Subcutaneous abdominal adipose tissue (tissue), 5 donors: Measurements from ENCODE around the gene RHBDD1.

Experiments
- H3K27ac ChIP-seq: one replicate; pipeline ENCODE4 v1.7.0; 2013; ENCODE audit warnings: low read depth, mild to moderate bottlenecking, inconsistent platforms, low read length, moderate library complexity
- H3K27me3 ChIP-seq, 5 donors: one replicate each; pipeline ENCODE4 v1.7.0; 2013; ENCODE audit warnings: low read length in 5 of 5, inconsistent platforms in 1 of 5; ENCODE audit not compliant: control insufficient read depth in 5 of 5, insufficient read depth in 4 of 5
- H3K36me3 ChIP-seq, 5 donors: one replicate each; pipeline ENCODE4 v1.7.0; 2013; ENCODE audit warnings: low read length in 5 of 5; ENCODE audit not compliant: control insufficient read depth in 5 of 5, insufficient read depth in 5 of 5
- H3K4me1 ChIP-seq, 5 donors: one replicate each; pipeline ENCODE4 v1.7.0; 2013; ENCODE audit warnings: low read length in 5 of 5, mild to moderate bottlenecking in 3 of 5, moderate library complexity in 1 of 5; ENCODE audit not compliant: control insufficient read depth in 5 of 5, insufficient read depth in 5 of 5
- H3K4me3 ChIP-seq, 5 donors: one replicate each; pipeline ENCODE4 v1.7.0; 2013; ENCODE audit warnings: low read length in 5 of 5, low read depth in 1 of 5
- H3K9ac ChIP-seq, 5 donors: one replicate each; pipeline ENCODE4 v1.7.0; 2013; ENCODE audit warnings: low read length in 5 of 5, mild to moderate bottlenecking in 4 of 5, moderate library complexity in 3 of 5
- H3K9me3 ChIP-seq, 5 donors: one replicate each; pipeline ENCODE4 v1.7.0; 2013; ENCODE audit warnings: low read length in 5 of 5; ENCODE audit not compliant: control insufficient read depth in 5 of 5
- donor health status: healthy.
- donor health status: healthy.
- donor health status: healthy.
- donor health status: healthy.
- donor health status: healthy.

RHBDD1 gene

DNA sequence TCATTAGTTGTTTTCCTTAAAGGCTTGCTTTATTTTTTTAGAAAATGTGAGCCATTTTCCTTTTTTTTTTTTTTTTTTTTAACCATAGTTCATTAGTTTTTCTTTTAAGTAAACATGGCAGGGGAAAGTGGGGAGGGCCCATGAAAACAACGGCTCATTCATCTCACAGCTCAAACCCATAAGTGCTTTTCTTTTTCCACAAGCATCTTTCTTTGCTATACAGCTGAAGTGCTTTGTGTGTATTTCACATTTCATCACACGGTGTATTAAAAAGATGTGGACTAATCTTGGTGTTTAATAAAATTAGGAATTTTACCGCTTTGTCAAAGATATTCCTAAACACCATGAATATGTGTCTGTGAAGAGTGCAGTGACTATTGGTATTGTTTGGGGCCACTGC is 41.6 kb downstream of the RHBDD1 start:
- H3K36me3 ChIP-seq, result peaks cover 0 to 6% (median 5%) of the 10 kb centered on the region in 5 donors
- H3K27me3 ChIP-seq, result no peaks in the 10 kb centered on the region
- H3K9ac ChIP-seq, result no peak overlapping the region
- H3K27ac ChIP-seq, result no peak overlapping the region
- H3K4me1 ChIP-seq, result peaks cover 0 to 4% (median 0%) of the 10 kb centered on the region in 5 donors
- H3K9me3 ChIP-seq, result no peaks in the 10 kb centered on the region
- H3K4me3 ChIP-seq, result no peak overlapping the region

DNA sequence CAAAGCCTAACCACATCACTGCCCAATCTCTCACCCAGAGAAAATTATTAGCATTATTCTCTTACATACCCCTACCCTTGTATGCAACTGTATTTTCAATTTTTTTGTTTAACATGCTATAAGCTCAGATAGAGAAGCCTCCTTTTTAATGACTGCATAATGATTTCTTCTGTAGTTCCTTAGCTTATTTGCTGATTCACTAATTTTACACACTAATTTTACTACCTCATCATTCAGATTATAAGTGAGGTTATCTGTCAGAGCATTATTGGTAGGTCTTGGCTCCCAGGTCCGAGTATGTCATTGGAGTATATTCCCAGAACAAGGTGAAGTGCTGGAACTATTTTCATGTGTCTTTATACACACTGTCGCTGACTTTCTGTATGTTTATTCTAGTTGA is 45.4 kb downstream of the RHBDD1 start:
- Histone ChIP-seq H3K9me3 (no peaks in the 10 kb centered on the region), H3K9ac (no peak overlapping the region), H3K27me3 (no peaks in the 10 kb centered on the region), H3K36me3 (peaks cover 0 to 5% (median 2%) of the 10 kb centered on the region in 5 donors), H3K4me3 (no peak overlapping the region), H3K4me1 (peaks cover 0 to 8% (median 0%) of the 10 kb centered on the region in 5 donors), H3K27ac (no peak overlapping the region)

DNA sequence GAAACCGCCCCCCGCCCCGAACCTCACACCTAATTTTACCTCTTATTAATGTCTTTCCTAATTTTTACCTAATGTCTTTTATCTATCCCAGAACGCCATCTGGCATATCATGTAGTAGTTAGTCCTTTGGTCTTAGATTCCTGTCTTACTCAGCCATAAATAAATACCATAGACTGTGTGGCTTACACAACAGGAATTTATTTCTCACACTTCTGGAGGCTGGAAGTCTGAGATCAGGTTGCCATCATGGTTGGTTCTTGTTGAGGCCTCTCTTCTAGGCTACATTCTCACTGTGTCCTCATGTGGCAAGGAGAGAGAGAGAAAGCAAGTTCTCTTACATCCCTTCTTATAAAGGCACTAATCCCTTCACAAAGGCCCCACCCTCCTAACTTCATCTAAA is 46.8 kb downstream of the RHBDD1 start:
- Histone ChIP-seq H3K9ac (no peak overlapping the region), H3K4me1 (peaks cover 0 to 8% (median 0%) of the 10 kb centered on the region in 5 donors), H3K9me3 (no peaks in the 10 kb centered on the region), H3K36me3 (peaks cover 0 to 5% (median 2%) of the 10 kb centered on the region in 5 donors), H3K4me3 (no peak overlapping the region), H3K27ac (no peak overlapping the region), H3K27me3 (no peaks in the 10 kb centered on the region)

DNA sequence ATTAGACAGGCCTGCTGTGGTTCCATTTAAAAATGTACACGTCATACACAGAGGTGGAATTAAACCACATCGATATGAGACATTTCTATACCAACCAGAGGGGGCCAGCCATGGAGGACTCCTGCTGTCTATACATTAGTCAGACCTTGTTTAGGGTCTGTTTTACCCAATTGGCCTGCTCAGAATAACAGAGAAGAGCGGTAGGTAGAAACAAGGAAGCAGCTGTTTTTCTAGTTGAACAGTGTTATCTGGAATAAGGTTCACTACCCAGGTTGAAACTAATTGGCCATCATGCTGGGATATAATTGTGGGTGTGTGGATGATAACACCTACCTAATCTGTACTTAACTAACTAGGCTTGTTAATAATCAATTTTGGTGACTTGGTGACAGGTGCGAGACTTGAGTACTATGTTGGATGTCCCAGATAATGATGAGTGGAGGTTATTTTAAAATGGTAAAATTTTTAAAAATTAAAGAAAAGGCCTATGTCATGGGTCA is 47.5 kb downstream of the RHBDD1 start:
- peaks cover 0 to 8% (median 0%) of the 10 kb centered on the region in 5 donors for H3K4me1 ChIP-seq
- no peaks in the 10 kb centered on the region for H3K9me3 ChIP-seq
- H3K27ac ChIP-seq, result no peak overlapping the region
- peaks cover 0 to 4% (median 2%) of the 10 kb centered on the region in 5 donors for H3K36me3 ChIP-seq
- no peak overlapping the region for H3K9ac ChIP-seq
- no peaks in the 10 kb centered on the region for H3K27me3 ChIP-seq
- H3K4me3 ChIP-seq, result no peak overlapping the region

DNA sequence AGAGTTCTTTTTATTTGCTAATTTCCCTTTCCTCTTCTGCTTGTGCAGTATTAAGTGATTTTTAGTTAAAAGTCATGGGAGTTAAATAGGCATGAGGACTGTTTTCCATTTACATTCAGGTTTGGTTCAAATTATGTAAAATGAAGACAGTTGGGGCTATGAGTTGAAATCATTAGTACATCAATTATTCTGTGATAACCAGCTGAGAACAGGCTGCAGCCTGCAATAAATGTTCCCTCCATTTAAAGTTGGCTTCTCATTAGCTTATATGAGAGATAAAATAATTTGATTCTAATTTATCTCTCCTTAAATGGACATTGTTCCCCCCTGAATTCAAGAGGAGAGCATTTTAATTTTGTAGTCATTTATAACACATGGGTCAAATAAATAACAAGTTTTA is 48.3 kb downstream of the RHBDD1 start:
- Histone ChIP-seq H3K4me3 (no peak overlapping the region), H3K4me1 (peaks cover 0 to 8% (median 0%) of the 10 kb centered on the region in 5 donors), H3K9me3 (no peaks in the 10 kb centered on the region), H3K27me3 (no peaks in the 10 kb centered on the region), H3K9ac (no peak overlapping the region), H3K36me3 (peaks cover 0 to 2% (median 0%) of the 10 kb centered on the region in 5 donors), H3K27ac (no peak overlapping the region)

DNA sequence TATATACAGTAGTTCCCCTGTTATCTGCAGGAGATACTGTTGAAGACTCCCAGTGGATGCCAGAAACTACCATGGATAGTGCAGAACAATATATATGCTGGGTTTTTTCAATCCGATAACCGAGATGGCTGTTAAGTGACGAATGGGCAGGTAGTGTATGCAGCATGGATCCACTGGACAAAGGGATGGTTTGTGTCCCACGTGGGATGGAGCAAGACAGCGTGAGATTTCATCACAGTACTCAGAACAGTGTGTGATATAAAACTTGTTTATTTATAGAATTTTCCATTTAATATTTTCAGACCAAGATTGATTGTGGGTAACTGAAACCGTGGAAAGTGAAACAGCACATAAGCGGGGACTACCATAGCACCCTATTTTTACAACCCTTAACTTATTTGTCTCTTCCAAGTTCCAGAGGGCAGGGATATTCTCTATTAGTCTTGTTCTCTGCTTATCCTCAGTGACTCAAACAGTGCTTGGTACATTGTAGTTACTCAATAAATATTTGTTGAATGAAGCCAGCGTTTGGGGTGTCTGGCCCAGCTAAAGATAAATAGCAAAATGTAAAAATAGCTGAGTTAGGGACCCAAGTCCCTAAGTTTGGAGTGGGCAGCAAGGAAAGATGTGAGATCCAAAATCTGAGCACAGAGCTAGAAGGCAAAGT is 50.0 kb downstream of the RHBDD1 start:
- Histone ChIP-seq H3K4me3 (no peak overlapping the region), H3K27me3 (no peaks in the 10 kb centered on the region), H3K36me3 (peaks cover 0 to 2% (median 0%) of the 10 kb centered on the region in 5 donors), H3K4me1 (peaks cover 0 to 8% (median 0%) of the 10 kb centered on the region in 5 donors), H3K27ac (no peak overlapping the region), H3K9me3 (no peaks in the 10 kb centered on the region), H3K9ac (no peak overlapping the region)

DNA sequence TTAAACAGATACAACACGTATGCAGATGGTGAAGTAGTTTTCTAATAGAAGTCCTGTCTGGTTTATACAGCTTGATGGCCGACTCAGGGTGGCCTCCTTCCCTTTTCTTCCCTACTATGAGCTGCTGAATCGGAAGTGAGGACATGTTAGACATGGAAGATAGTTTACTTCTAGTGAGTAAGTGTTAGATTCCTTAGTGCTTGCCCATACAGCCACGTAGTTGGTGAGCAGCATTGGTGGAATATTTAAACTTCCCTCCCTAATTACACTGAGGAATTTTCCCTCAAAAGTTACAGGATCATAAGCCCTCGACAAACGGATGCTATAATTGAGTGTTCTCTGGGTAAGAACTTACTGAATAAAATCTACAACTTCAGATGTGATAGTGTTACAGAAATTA is 52.1 kb downstream of the RHBDD1 start:
- H3K9ac ChIP-seq, result no peak overlapping the region
- H3K36me3 ChIP-seq, result no peaks in the 10 kb centered on the region
- H3K27ac ChIP-seq, result no peak overlapping the region
- H3K9me3 ChIP-seq, result peaks cover 0 to 4% (median 0%) of the 10 kb centered on the region in 5 donors
- H3K27me3 ChIP-seq, result no peaks in the 10 kb centered on the region
- H3K4me3 ChIP-seq, result no peak overlapping the region
- peaks cover 0 to 21% (median 8%) of the 10 kb centered on the region in 5 donors for H3K4me1 ChIP-seq

DNA sequence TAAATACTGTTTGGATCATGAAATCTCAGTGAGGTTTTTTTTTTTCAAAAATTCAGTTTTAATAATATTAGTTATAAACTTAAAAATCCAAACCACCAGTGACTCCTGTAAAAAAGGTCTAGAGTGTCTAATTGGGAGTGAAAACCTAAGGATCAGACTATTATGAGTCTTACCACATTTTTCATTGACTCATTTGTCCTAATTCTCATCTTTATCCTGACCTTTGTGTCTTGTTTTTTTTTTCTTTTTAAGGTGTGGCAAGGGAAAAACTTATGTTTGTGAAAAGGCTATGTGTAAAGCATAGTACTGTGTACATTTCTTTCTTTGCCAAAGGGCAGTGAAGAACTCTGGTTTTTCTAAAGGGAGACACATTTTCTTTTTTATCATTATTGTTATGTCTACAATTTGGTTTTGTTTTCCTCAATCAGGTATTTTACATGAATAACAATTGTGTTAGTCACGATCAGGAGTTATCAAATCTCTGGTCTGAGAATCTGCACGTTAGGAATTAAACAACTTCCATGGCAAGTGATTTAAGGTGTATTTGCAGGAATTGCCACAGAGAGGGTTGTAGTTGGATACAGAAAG is 52.6 kb downstream of the RHBDD1 start:
- Histone ChIP-seq H3K27ac (no peak overlapping the region), H3K36me3 (no peaks in the 10 kb centered on the region), H3K4me1 (peaks cover 0 to 22% (median 9%) of the 10 kb centered on the region in 5 donors), H3K4me3 (no peak overlapping the region), H3K27me3 (no peaks in the 10 kb centered on the region), H3K9me3 (peaks cover 0 to 4% (median 0%) of the 10 kb centered on the region in 5 donors), H3K9ac (no peak overlapping the region)

DNA sequence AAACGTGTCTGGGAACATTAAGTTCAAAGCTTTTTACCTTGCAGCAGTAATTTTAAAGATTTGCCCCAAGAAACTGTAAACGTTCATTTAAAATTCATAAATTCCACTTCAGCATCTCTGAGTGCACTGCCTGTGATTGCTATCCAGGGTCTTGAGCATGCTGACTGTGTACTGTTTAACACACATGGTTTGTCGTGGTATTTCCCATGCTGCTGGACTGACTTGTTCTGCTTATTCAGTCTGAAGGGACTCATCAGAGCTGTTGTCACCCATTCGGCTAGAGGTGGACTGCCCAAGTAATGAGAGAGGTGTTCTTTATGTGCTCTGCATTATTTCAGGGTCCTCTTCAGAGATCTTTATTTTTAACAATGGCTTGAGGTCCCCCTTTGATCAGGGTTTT is 53.1 kb downstream of the RHBDD1 start:
- Histone ChIP-seq H3K4me3 (no peak overlapping the region), H3K27ac (no peak overlapping the region), H3K9ac (no peak overlapping the region), H3K27me3 (no peaks in the 10 kb centered on the region), H3K4me1 (peaks cover 0 to 22% (median 9%) of the 10 kb centered on the region in 5 donors), H3K36me3 (no peaks in the 10 kb centered on the region), H3K9me3 (peaks cover 0 to 4% (median 0%) of the 10 kb centered on the region in 5 donors)

DNA sequence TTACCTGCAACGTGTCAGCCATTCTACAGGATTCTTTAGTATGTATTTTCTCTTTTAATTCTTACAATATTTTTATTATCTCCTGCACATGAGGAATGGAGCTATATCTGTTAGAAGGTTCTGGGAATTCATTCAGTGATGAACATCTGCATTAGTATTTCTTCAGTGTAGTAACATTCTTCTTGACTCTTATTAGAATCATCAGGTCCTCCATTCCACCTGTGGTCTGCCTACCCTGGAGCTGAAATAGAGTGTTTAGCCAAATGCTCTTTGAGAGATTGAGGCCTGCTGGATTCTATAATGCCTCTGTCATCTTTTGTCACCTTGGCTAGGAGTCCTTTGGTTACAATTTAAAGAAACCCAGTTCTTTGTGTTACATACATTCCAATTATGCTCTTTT is 54.4 kb downstream of the RHBDD1 start:
- Histone ChIP-seq H3K27ac (no peak overlapping the region), H3K27me3 (no peaks in the 10 kb centered on the region), H3K4me3 (no peak overlapping the region), H3K9ac (no peak overlapping the region), H3K4me1 (peaks cover 0 to 31% (median 17%) of the 10 kb centered on the region in 5 donors), H3K9me3 (peaks cover 0 to 4% (median 0%) of the 10 kb centered on the region in 5 donors), H3K36me3 (no peaks in the 10 kb centered on the region)
